SU-DHL-6 (cell line): ENCODE results near the gene CDH22.

Experiments used
- EZH2phosphoT487 ChIP-seq: fragments of 200-600 bp; sonication (generic), shearing (Covaris generic); conservative IDR thresholded peaks from 2 replicates; pipeline ENCODE4 v1.6.1; 2018; ENCODE audit warnings: mild to moderate bottlenecking, antibody characterized with exemption, low read length, moderate library complexity, mixed read lengths
- TF ChIP-seq, protein P1 (sequence below): fragments of 200-600 bp; sonication (generic); IDR thresholded peaks from one replicate; pipeline ENCODE4 v1.5.1; 2017; ENCODE audit warnings: antibody characterized with exemption, mild to moderate bottlenecking, low read length, moderate library complexity; ENCODE audit not compliant: insufficient read depth, poor library complexity, severe bottlenecking

DNA sequence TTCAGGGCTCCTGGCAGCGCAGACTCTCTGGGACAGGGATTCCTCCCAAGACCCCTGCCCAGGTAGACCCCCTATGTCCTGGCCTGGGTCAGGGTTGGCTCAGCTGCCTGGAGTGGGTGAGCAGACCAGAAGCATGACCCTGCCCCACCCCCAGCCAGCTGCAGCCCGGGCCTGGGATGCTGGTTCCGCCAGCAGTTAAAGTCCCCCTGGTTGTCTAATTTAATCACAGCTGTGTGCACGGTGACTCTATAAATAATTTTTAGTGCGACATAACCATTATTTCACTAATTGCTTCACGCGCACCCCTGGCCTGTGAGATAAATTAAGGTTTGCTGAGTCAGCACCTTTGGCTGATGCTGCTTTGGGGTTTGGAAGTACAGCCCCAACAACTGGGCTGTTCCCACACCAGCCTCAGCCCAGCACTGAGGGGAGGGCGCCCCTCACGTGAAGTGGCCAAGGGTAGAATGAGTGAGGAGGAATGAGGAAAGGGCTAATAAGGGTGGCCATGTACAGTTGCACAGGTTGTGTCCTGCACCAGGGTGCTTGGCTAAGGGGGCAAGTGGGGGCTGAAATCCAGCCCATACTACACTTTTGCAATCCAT lies 26.1 kb upstream of the CDH22 start:
- TF ChIP-seq, protein P1, sequence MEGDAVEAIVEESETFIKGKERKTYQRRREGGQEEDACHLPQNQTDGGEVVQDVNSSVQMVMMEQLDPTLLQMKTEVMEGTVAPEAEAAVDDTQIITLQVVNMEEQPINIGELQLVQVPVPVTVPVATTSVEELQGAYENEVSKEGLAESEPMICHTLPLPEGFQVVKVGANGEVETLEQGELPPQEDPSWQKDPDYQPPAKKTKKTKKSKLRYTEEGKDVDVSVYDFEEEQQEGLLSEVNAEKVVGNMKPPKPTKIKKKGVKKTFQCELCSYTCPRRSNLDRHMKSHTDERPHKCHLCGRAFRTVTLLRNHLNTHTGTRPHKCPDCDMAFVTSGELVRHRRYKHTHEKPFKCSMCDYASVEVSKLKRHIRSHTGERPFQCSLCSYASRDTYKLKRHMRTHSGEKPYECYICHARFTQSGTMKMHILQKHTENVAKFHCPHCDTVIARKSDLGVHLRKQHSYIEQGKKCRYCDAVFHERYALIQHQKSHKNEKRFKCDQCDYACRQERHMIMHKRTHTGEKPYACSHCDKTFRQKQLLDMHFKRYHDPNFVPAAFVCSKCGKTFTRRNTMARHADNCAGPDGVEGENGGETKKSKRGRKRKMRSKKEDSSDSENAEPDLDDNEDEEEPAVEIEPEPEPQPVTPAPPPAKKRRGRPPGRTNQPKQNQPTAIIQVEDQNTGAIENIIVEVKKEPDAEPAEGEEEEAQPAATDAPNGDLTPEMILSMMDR, result no peak
- TF ChIP-seq EZH2phosphoT487, result no peak
